Uterus (tissue), 2 donors: ENCODE measurements around the gene CPA4.
"Not testable (repeated sequence)": the region's sequence is repeated elsewhere in the genome, so short reads cannot be mapped to it uniquely, and the experiment has no call there.

ENCODE experiments used
- CTCF ChIP-seq, 4 experiments: fragments of 200-600 bp in 2 of 4; fragments of 450-650 bp in 2 of 4; sonication (generic) in 2 of 4; IDR thresholded peaks; one replicate each; pipeline ENCODE4 v1.5.1; 2016 to 2019; ENCODE audit warnings: antibody characterized with exemption in 4 of 4, mild to moderate bottlenecking in 2 of 4, moderate library complexity in 1 of 4
- POLR2A ChIP-seq, 2 donors: fragments of 450-650 bp; IDR thresholded peaks; one replicate each; pipeline ENCODE4 v1.6.1; 2016; ENCODE audit warnings: antibody characterized with exemption in 2 of 2, mild to moderate bottlenecking in 1 of 2, moderate library complexity in 1 of 2

DNA sequence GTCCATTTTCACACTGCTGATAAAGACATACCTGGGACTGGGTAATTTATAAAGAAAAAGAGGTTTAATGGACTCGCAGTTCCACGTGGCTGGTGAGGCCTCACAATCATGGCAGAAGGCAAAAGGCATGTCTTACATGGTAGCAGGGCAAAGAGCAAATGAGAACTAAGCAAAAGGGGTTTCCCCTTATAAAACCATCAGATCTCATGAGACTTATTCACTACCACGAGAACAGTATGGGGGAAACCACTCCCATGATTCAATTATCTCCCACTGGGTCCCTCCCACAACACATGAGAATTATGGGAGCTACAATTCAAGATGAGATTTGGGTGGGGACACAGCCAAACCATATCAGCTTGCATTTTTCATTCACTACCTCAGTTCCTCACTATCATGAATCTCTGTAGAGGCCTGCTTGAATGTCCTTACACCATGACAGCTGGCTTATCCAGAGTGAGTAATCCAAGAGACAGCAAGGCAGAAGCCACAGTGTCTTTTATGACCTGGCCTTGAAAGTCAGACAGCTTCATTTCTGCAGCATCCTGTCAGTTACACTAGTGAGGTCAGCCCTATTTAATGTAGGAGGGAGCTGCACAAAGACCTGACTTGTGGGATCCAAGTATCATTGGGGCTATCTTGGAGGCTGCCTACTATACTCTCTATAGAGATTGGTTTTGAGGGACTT is 28.7 kb downstream of the CPA4 start:
- TF ChIP-seq CTCF, POLR2A (IDR thresholded peaks at IDR 0.05): not testable (repeated sequence)
